ENCODE measurements around the gene VPS25.

DNA sequence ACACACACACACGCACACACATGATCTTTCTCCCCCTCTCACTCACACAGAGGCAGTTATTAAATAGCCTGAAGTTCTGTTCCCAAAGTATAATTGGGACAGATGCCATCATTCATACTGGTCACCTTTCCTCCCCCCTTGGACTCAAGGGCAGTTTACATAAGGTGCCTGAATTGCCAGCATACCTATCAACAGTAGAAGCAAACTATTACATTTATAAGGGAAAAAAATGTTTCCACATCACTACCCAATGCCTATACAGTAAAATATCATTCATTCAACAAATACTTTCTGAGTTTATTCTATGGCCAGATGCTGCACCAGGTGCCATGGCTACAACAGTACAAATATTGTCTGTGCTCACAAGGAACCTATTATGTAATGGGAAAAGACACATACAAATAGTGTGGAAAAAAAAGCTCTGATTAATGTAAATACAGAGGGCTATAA is 31.7 kb downstream of the VPS25 start:
- TF ChIP-seq, protein P1, sequence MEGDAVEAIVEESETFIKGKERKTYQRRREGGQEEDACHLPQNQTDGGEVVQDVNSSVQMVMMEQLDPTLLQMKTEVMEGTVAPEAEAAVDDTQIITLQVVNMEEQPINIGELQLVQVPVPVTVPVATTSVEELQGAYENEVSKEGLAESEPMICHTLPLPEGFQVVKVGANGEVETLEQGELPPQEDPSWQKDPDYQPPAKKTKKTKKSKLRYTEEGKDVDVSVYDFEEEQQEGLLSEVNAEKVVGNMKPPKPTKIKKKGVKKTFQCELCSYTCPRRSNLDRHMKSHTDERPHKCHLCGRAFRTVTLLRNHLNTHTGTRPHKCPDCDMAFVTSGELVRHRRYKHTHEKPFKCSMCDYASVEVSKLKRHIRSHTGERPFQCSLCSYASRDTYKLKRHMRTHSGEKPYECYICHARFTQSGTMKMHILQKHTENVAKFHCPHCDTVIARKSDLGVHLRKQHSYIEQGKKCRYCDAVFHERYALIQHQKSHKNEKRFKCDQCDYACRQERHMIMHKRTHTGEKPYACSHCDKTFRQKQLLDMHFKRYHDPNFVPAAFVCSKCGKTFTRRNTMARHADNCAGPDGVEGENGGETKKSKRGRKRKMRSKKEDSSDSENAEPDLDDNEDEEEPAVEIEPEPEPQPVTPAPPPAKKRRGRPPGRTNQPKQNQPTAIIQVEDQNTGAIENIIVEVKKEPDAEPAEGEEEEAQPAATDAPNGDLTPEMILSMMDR (conservative IDR thresholded peaks at IDR 0.05) = no peak
- no peak for TF ChIP-seq EZH2 (IDR thresholded peaks at IDR 0.05; ENCODE audit: low read depth)

Data from PC-9 (cell line).